HS-5 (cell line): ENCODE results near the gene PHF24.
"Not testable (repeated sequence)": the region's sequence is repeated elsewhere in the genome, so short reads cannot be mapped to it uniquely, and the experiment has no call there.

Experiments
- DNase-seq: peaks from one replicate; pipeline ENCODE4 v3.0.0-alpha.2; 2012; ENCODE audit warnings: low read depth

Gene PHF24

GRCh38 chr9:34957492-34958410 lies at the start of gene PHF24:
Gene PHF24 (plus strand): TSS chr9:34958285. CDS start chr9:34971299, 13,014 bp downstream.
- no peak for DNase-seq

DNA sequence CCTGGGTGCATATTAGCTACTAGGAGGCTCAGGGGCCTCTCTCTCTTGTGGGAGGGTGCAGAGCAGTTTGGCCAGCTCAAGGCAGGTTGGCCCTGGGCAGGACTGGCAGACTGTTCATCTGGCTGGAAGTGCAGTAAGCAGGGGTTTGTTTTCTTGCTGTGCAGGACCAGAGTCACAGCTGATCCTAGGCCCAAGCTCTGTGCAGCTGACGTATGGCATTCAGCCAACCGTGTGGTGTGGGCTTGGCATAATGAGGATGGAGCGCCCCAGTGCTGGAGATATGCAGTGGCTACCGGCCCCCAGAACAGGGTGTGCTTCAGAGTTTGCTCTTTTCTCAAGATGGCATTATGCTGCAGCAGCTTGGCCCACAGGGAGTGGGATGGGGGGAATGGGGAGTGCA lies 31.0 kb upstream of the PHF24 start:
- DNase-seq: no peak

GRCh38 chr9:34928921-34929320 lies 29.2 kb upstream of the PHF24 start:
- DNase-seq: no peak

- DNase-seq: no peak
These were observed 28.5 kb upstream of the PHF24 start for GRCh38 chr9:34929506-34930102.

DNA sequence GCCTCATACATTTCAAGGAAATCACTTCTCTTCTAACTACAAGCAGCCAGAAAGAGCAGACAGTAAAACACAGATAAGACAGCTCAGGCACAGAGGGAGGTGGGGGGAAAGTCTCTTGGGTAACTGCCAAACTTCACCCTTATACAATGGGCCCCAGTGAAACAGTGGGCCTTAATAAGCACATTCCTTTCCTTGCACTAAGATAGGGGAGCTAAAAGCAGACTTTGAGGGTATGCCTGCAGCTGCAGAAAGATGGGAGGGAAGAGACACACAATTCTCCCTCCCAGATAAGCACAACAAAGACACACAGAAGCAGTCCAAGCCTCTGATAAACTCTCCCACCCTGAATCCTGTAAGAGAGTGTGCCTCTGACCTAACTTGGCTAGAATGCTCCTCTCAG lies 18.1 kb upstream of the PHF24 start:
- DNase-seq: not testable (repeated sequence)

- DNase-seq: no peak
These were observed 9.6 kb upstream of the PHF24 start for GRCh38 chr9:34948451-34948850.

DNA sequence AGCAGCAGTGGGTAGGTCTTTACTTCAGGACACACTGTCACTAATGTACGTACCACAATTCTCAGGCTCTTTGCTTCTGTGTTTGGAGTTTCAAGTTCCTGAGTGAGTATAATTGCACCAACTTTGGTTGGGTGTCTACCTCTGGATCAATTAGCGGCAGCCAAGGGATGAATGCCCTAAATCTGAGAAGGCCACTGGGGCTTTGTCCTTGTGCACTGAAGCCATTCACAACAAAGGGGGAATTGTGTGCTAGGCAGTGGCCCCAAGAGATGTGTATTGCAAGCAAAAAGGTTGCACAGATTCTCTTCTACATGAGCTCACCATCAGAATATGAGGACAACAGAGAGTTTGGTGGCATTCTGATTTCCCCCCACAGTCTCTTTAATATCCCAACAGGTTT lies 3.9 kb upstream of the PHF24 start:
- no peak for DNase-seq

- DNase-seq: not testable (repeated sequence)
These were observed 2.0 kb upstream of the PHF24 start for GRCh38 chr9:34956066-34956465.

DNA sequence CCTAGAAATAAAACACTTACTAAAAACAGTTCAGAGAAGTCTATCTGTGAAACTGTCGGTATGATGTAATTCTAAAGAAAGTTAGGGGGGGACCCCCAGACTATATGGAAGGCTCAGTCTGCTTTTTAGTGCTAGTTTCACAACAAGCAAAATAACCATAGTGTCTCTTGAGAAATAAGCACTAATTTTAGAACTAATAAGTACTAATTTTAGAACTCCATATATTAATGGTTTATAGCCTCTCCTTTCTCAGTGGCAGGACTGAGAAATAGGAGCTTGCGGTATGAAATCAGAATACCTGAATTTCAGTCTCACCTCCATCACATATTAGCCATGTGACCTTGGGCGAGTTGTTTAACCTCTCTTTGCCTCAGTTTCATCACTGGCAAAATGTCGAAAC lies 1.4 kb upstream of the PHF24 start:
- DNase-seq: no peak

DNA sequence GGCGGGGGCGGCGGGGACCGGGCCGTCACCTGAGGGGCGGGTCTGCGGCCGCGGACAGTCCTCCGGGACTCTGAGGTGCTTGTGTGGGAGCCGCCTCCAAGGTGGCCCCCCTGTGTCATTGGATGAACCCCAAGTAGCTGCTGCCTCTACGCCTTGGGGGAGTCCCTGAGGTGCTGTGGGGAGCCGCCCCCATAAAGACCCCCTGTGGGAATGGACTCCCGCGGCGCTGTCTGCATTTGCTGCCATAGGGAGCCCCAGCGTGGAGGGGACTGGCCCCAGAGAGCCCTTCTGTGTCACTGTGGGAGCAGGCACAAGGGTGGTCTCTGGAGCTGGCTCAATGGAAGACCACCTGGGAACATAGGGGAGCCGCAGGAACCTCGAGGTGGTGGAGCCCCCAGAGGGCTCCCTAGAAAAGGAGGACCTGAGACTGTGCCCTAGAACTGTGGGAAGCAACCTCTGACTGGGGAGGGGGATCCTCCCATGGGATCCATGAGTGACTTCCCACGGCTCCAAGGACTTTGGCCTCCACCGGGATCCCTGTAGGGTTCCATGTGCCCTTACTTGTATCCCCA lies 412 bp downstream of the PHF24 start:
- DNase-seq: no peak

GRCh38 chr9:34959461-34959860 lies 1.4 kb downstream of the PHF24 start:
- DNase-seq: no peak

GRCh38 chr9:34961574-34962490 lies 3.7 kb downstream of the PHF24 start:
- peak; percentile 19 for DNase-seq

DNA sequence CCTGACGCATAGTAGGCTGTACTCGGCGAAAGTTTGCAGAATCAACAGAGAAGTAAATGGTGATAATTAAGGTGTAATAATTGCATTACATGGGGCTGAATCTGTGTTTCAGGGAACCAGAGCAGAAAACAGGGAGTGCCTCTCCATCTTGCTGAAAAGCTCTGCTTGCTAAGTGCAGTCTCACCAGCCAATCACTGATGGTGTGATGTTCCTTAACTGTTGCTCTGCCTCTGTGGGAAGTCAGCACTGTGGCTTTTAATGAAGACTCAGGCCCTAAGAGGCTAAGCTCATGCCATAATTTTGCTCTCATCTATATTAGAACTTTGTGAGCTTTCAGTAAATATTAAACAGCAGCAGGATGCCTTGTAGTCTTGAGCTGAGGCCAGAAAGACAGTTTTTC lies 4.5 kb downstream of the PHF24 start:
- DNase-seq: no peak

GRCh38 chr9:34963552-34963951 lies 5.5 kb downstream of the PHF24 start:
- no peak for DNase-seq

DNA sequence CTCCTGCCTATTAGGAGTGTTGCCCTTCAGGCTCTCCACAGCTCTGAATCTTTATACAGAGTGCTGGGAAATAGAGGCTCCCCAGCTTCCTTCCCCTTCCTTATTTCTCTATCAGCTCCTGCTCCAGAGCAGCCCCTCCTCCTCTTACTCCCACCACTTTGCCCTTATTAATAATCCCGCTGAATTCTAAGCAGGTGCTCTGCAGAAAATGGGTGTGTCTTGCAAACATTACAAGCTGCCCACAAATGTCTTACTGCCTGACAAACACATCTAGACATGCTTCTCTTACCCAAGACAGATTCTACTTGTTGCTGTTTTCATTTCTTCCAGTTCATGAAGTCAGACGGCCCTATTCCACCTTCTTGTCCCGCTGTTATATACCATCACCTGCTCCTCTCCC lies 6.4 kb downstream of the PHF24 start:
- no peak for DNase-seq

DNA sequence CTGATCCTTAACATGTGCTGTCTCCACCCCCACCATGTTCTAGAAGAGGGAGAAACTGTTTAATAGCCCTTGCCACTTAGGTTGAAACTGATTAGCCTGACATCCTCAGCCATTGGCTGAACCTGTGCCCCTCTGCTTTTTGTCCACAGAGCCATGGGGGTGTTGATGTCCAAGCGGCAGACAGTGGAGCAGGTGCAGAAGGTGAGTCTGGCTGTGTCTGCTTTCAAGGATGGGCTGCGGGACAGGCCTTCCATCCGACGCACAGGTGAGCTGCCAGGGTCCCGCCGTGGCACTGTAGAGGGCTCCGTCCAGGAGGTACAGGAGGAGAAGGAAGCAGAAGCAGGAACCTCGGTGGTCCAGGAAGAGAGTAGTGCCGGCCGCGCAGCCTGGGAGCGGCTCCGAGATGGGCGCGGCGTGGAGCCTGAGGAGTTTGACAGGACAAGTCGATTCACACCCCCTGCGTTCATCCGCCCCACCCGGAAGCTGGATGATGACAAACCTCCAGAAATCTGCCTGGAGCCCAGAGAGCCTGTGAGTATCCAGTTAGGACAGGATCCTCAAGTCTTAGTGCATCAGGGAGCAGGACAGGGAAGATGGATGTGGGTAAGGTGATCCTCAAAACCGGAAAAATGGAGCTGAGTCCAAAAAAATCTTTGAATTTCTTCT lies 13.2 kb downstream of the PHF24 start:
- no peak for DNase-seq

DNA sequence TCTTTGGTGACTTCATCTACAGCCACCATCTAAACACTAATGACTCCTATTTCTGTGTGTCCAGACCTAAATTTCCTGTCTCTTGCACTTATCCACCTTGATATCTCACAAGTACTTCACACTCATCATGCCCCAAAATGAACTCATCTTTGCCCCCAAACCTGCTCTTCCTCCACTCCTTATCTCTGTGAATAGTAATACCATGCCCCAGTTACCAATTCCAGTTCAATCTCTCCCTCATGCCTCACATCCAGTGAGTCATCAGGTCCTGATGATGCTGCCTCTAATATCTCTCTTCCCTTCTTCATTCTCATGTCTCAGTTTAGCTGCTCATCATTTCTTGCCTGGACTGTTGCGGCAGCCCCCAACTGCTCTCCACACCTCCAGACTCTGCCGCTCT lies 16.6 kb downstream of the PHF24 start:
- DNase-seq: no peak

- DNase-seq: no peak
These were observed 18.4 kb downstream of the PHF24 start for GRCh38 chr9:34976441-34976840.

DNA sequence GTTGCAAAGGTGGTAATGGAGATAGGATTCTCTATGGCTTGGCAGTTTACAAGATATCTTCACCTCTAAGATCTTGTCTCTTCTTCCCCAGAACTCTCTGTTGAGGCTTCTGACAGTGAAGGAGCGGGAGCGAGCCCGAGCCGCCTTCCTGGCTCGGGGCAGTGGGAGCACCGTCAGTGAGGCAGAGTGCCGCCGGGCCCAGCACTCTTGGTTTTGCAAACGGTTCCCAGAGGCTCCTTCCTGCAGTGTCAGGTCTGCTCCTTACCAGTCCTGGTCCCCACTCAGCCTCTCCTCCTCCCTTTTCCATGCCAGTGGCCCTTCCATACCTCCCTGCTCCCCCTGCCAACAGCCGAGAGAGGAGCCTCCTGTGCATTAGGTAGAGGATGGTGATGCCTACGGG lies 18.9 kb downstream of the PHF24 start:
- DNase-seq: no peak

- no peak for DNase-seq
These were observed 22.2 kb downstream of the PHF24 start for GRCh38 chr9:34980181-34980761.

GRCh38 chr9:34982361-34982760 lies 24.3 kb downstream of the PHF24 start:
- no peak for DNase-seq
